GM18519 (cell line): ENCODE data around the gene GLT8D1.
A peak's percentile ranks its signal among the peaks of the same experiment; 100 is the strongest.
"Not testable (repeated sequence)": the region's sequence is repeated elsewhere in the genome, so short reads cannot be mapped to it uniquely, and the experiment has no call there.

Experiments used
- ATAC-seq: cut with Tn5 transposase; IDR thresholded peaks from one replicate; pipeline ENCODE4 v1.9.1; 2021; ENCODE audit warnings: mild to moderate bottlenecking, moderate library complexity; ENCODE audit not compliant: unreplicated experiment, low FRiP score

Gene GLT8D1

GRCh38 chr3:52705688-52706686 is at the start of gene GLT8D1, which contains the start of gene SPCS1:
Gene GLT8D1, minus strand, starts transcription at chr3:52705791. Its CDS starts 5,331 bp downstream, at chr3:52700460.
Gene SPCS1, plus strand, starts transcription at chr3:52706106. Its CDS starts 141 bp downstream, at chr3:52706247.
- ATAC-seq, result peak; percentile 48

GRCh38 chr3:52754373-52754772 is 48.8 kb upstream of the GLT8D1 start:
- no peak for ATAC-seq

GRCh38 chr3:52752045-52752660 is 46.6 kb upstream of the GLT8D1 start:
- ATAC-seq, result no peak

- ATAC-seq, result no peak
Observed at GRCh38 chr3:52743721-52744120, 38.1 kb upstream of the GLT8D1 start.

- no peak for ATAC-seq
Observed at GRCh38 chr3:52743152-52743551, 37.6 kb upstream of the GLT8D1 start.

- no peak for ATAC-seq
Observed at GRCh38 chr3:52742418-52743041, 36.9 kb upstream of the GLT8D1 start.

- no peak for ATAC-seq
Observed at GRCh38 chr3:52739730-52740129, 34.1 kb upstream of the GLT8D1 start.

- ATAC-seq, result no peak
Observed at GRCh38 chr3:52733256-52733891, 27.8 kb upstream of the GLT8D1 start.

- no peak for ATAC-seq
Observed at GRCh38 chr3:52731590-52731989, 26.0 kb upstream of the GLT8D1 start.

GRCh38 chr3:52730681-52731080 is 25.1 kb upstream of the GLT8D1 start:
- no peak for ATAC-seq

- not testable (repeated sequence) for ATAC-seq
Observed at GRCh38 chr3:52728753-52729152, 23.2 kb upstream of the GLT8D1 start.

- ATAC-seq, result no peak
Observed at GRCh38 chr3:52724511-52724910, 18.9 kb upstream of the GLT8D1 start.

GRCh38 chr3:52723935-52724334 is 18.3 kb upstream of the GLT8D1 start:
- ATAC-seq, result no peak

GRCh38 chr3:52722491-52722890 is 16.9 kb upstream of the GLT8D1 start:
- no peak for ATAC-seq

GRCh38 chr3:52721730-52722008 is 16.1 kb upstream of the GLT8D1 start:
- no peak for ATAC-seq

GRCh38 chr3:52721002-52721729 is 15.6 kb upstream of the GLT8D1 start:
- peak; percentile 53 for ATAC-seq

- no peak for ATAC-seq
Observed at GRCh38 chr3:52719618-52720017, 14.0 kb upstream of the GLT8D1 start.

GRCh38 chr3:52715714-52716305 is 10.2 kb upstream of the GLT8D1 start:
- no peak for ATAC-seq

- ATAC-seq, result no peak
Observed at GRCh38 chr3:52714335-52715302, 9.0 kb upstream of the GLT8D1 start.
